Upper lobe of left lung (tissue), 4 donors: ENCODE measurements around the gene C4B.
"Not testable (repeated sequence)": the region's sequence is repeated elsewhere in the genome, so short reads cannot be mapped to it uniquely, and the experiment has no call there.

Source experiments
- EP300 ChIP-seq, 4 donors: sonication (generic); formaldehyde crosslinking; IDR thresholded peaks; one replicate each; pipeline ENCODE4 v1.5.1; 2017; ENCODE audit warnings: antibody characterized with exemption in 4 of 4, control low read depth in 2 of 4
- TF ChIP-seq, protein P1 (sequence below), 6 experiments: fragments of 450-650 bp in 4 of 6; fragments of 200-600 bp in 2 of 6; sonication (generic) in 2 of 6; IDR thresholded peaks; one replicate each; pipeline ENCODE4 v1.5.1; 2016 to 2019; ENCODE audit warnings: antibody characterized with exemption in 6 of 6

DNA sequence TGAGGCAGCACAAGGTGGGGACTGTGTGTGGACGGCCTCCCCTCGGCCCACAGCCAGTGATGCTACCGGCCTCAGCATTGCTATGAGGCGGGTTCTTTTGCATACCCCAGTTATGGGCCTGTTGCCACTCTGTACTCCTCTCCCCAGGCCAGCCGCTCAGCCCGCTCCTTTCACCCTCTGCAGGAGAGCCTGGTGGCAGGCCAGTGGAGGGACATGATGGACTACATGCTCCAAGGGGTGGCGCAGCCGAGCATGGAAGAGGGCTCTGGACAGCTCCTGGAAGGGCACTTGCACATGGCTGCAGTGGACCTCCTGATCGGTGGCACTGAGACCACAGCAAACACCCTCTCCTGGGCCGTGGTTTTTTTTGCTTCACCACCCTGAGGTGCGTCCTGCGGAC lies 7.5 kb upstream of the C4B start:
- TF ChIP-seq EP300 (IDR thresholded peaks at IDR 0.05): not testable (repeated sequence)
- TF ChIP-seq, protein P1, sequence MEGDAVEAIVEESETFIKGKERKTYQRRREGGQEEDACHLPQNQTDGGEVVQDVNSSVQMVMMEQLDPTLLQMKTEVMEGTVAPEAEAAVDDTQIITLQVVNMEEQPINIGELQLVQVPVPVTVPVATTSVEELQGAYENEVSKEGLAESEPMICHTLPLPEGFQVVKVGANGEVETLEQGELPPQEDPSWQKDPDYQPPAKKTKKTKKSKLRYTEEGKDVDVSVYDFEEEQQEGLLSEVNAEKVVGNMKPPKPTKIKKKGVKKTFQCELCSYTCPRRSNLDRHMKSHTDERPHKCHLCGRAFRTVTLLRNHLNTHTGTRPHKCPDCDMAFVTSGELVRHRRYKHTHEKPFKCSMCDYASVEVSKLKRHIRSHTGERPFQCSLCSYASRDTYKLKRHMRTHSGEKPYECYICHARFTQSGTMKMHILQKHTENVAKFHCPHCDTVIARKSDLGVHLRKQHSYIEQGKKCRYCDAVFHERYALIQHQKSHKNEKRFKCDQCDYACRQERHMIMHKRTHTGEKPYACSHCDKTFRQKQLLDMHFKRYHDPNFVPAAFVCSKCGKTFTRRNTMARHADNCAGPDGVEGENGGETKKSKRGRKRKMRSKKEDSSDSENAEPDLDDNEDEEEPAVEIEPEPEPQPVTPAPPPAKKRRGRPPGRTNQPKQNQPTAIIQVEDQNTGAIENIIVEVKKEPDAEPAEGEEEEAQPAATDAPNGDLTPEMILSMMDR (IDR thresholded peaks at IDR 0.05): not testable (repeated sequence)
